GM19467 (cell line): Measurements from ENCODE around the gene PHACTR2.
"Not testable (repeated sequence)": the region's sequence is repeated elsewhere in the genome, so short reads cannot be mapped to it uniquely, and the experiment has no call there.

ENCODE experiments used
- ATAC-seq: cut with Tn5 transposase; IDR thresholded peaks from one replicate; pipeline ENCODE4 v1.9.1; 2021; ENCODE audit warnings: mild to moderate bottlenecking, moderate library complexity; ENCODE audit not compliant: unreplicated experiment

Gene PHACTR2

GRCh38 chr6:143761074-143761473 lies 83.3 kb downstream of the PHACTR2 start:
- ATAC-seq = no peak

GRCh38 chr6:143762126-143762525 lies 84.4 kb downstream of the PHACTR2 start:
- no peak for ATAC-seq

GRCh38 chr6:143765422-143766184 lies 87.8 kb downstream of the PHACTR2 start:
- no peak for ATAC-seq

- no peak for ATAC-seq
These were observed 88.4 kb downstream of the PHACTR2 start for GRCh38 chr6:143766185-143766553.

- no peak for ATAC-seq
These were observed 89.7 kb downstream of the PHACTR2 start for GRCh38 chr6:143767433-143767832.

- ATAC-seq = no peak
These were observed 94.6 kb downstream of the PHACTR2 start for GRCh38 chr6:143772116-143773086.

- no peak for ATAC-seq
These were observed 95.9 kb downstream of the PHACTR2 start for GRCh38 chr6:143773506-143774150.

GRCh38 chr6:143774347-143774746 lies 96.6 kb downstream of the PHACTR2 start:
- ATAC-seq = no peak

GRCh38 chr6:143775336-143775735 lies 97.6 kb downstream of the PHACTR2 start:
- no peak for ATAC-seq

GRCh38 chr6:143778926-143779325 lies 101.2 kb downstream of the PHACTR2 start:
- ATAC-seq = no peak

- no peak for ATAC-seq
These were observed 104.7 kb downstream of the PHACTR2 start for GRCh38 chr6:143782481-143782880.

GRCh38 chr6:143783077-143783476 lies 105.3 kb downstream of the PHACTR2 start:
- ATAC-seq = no peak

- no peak for ATAC-seq
These were observed 106.6 kb downstream of the PHACTR2 start for GRCh38 chr6:143784316-143784715.

GRCh38 chr6:143786371-143786770 lies 108.6 kb downstream of the PHACTR2 start:
- not testable (repeated sequence) for ATAC-seq

GRCh38 chr6:143792402-143793279 lies 114.9 kb downstream of the PHACTR2 start:
- no peak for ATAC-seq

- no peak for ATAC-seq
These were observed 115.5 kb downstream of the PHACTR2 start for GRCh38 chr6:143793280-143793619.

- not testable (repeated sequence) for ATAC-seq
These were observed 118.8 kb downstream of the PHACTR2 start for GRCh38 chr6:143796551-143796950.

GRCh38 chr6:143798487-143798886 lies 120.7 kb downstream of the PHACTR2 start:
- not testable (repeated sequence) for ATAC-seq

GRCh38 chr6:143802833-143803565 lies 125.2 kb downstream of the PHACTR2 start:
- ATAC-seq = no peak
